GM19239 (cell line): ENCODE measurements around the gene EML6.
"Not testable (repeated sequence)": the region's sequence is repeated elsewhere in the genome, so short reads cannot be mapped to it uniquely, and the experiment has no call there.

Source experiments
- DNase-seq: peaks from one replicate; pipeline ENCODE4 v3.0.0; 2011; ENCODE audit warnings: low spot score; ENCODE audit not compliant: insufficient read length
- FAIRE-seq: peaks from 2 replicates; lab custom pipeline; 2011; peaks lifted over from hg19 to GRCh38; lab: Jason Lieb, UNC

EML6 gene

GRCh38 chr2:54838585-54839035 lies 115.1 kb downstream of the EML6 start:
- peak; percentile 40 for FAIRE-seq
- peak; percentile 39 for DNase-seq

- FAIRE-seq, result no peak
- DNase-seq, result no peak
Observed at GRCh38 chr2:54839461-54840255, 116.2 kb downstream of the EML6 start.

- no peak for FAIRE-seq
- no peak for DNase-seq
Observed at GRCh38 chr2:54840559-54841468, 117.4 kb downstream of the EML6 start.

- FAIRE-seq, DNase-seq: not testable (repeated sequence)
Observed at GRCh38 chr2:54841500-54841899, 118.0 kb downstream of the EML6 start.

GRCh38 chr2:54845094-54845493 lies 121.6 kb downstream of the EML6 start:
- FAIRE-seq, result no peak
- no peak for DNase-seq

GRCh38 chr2:54845514-54845913 lies 122.1 kb downstream of the EML6 start:
- no peak for FAIRE-seq
- DNase-seq, result no peak

- FAIRE-seq, result no peak
- DNase-seq, result no peak
Observed at GRCh38 chr2:54850171-54851122, 127.0 kb downstream of the EML6 start.

GRCh38 chr2:54853616-54854310 lies 130.3 kb downstream of the EML6 start:
- no peak for DNase-seq
- no peak for FAIRE-seq

GRCh38 chr2:54855434-54855833 lies 132.0 kb downstream of the EML6 start:
- DNase-seq, result no peak
- FAIRE-seq, result no peak

GRCh38 chr2:54858021-54858681 lies 134.7 kb downstream of the EML6 start:
- FAIRE-seq (no peak), DNase-seq (no peak)

GRCh38 chr2:54859416-54859815 lies 136.0 kb downstream of the EML6 start:
- no peak for DNase-seq
- no peak for FAIRE-seq

GRCh38 chr2:54859997-54860701 lies 136.7 kb downstream of the EML6 start:
- no peak for DNase-seq
- FAIRE-seq, result no peak

- DNase-seq (no peak), FAIRE-seq (no peak)
Observed at GRCh38 chr2:54862229-54862628, 138.8 kb downstream of the EML6 start.

- FAIRE-seq (no peak), DNase-seq (no peak)
Observed at GRCh38 chr2:54862742-54863141, 139.3 kb downstream of the EML6 start.

GRCh38 chr2:54863660-54864059 lies 140.2 kb downstream of the EML6 start:
- DNase-seq (no peak), FAIRE-seq (no peak)

- DNase-seq, result no peak
- FAIRE-seq, result no peak
Observed at GRCh38 chr2:54864096-54864495, 140.6 kb downstream of the EML6 start.

- FAIRE-seq (no peak), DNase-seq (no peak)
Observed at GRCh38 chr2:54864727-54865126, 141.3 kb downstream of the EML6 start.

GRCh38 chr2:54866179-54866578 lies 142.7 kb downstream of the EML6 start:
- DNase-seq (no peak), FAIRE-seq (no peak)
